Endothelial cell of umbilical vein (primary cell): ENCODE results near the gene MIEF1. TPM values are rescaled to one million over a fixed set of nuclear protein-coding genes. Genes with fewer than 3 reads are reported as not detected.

Experiments
- BruUV-seq: library from RNA; stranded (reverse); fragments of 400-500 nt; replicated peaks from 2 replicates; lab custom pipeline; 2021; lab: Mats Ljungman, UMichigan
- CTCF ChIA-PET: fragments of 300-600, 350-600 bp; sonication (Branson Sonifier 250); formaldehyde crosslinking; loops from one replicate; lab custom pipeline; 2021; ENCODE audit warnings: antibody characterized with exemption, inconsistent platforms; lab: Charles Lee
- POLR2A ChIA-PET: fragments of 300-600, 350-600 bp; sonication (Branson Sonifier 250); formaldehyde crosslinking; loops from one replicate; lab custom pipeline; 2021; ENCODE audit warnings: antibody characterized with exemption, inconsistent platforms; lab: Charles Lee
- DNase-seq: peaks from one replicate; pipeline ENCODE4 v3.0.0-alpha.2; 2011; ENCODE audit warnings: low read depth, low spot score
- FAIRE-seq: peaks from 2 replicates; lab custom pipeline; 2011; peaks lifted over from hg19 to GRCh38; lab: Jason Lieb, UNC
- H2AFZ ChIP-seq: 2 replicates; pipeline ENCODE4 v1.6.0; 2012; ENCODE audit warnings: low read depth, low read length, control low read depth, inconsistent platforms
- H3K27ac ChIP-seq: 2 replicates; pipeline ENCODE4 v1.5.1; 2011; ENCODE audit warnings: low read depth, mild to moderate bottlenecking, control low read depth, low read length, moderate library complexity; ENCODE audit not compliant: insufficient read depth
- H3K27me3 ChIP-seq, 2 experiments: 2 replicates each; pipeline versions ENCODE4 v1.6.0 to v1.6.1; 2011; ENCODE audit warnings: low read length in 2 of 2, mixed read lengths in 1 of 2; ENCODE audit not compliant: control insufficient read depth in 2 of 2, insufficient read depth in 2 of 2
- H3K36me3 ChIP-seq, 2 experiments: 2 replicates in 1 of 2; 3 replicates in 1 of 2; pipeline ENCODE4 v1.5.1; 2011; ENCODE audit warnings: low read length in 2 of 2, mild to moderate bottlenecking in 1 of 2, moderate library complexity in 1 of 2; ENCODE audit not compliant: control insufficient read depth in 2 of 2, insufficient read depth in 2 of 2; ENCODE audit errors: extremely low read depth in 1 of 2
- H3K4me1 ChIP-seq: 3 replicates; pipeline ENCODE4 v1.5.1; 2011; ENCODE audit warnings: mild to moderate bottlenecking, low read length; ENCODE audit not compliant: control insufficient read depth, insufficient read depth; ENCODE audit errors: extremely low read depth
- H3K4me2 ChIP-seq: 2 replicates; pipeline ENCODE4 v1.6.1; 2011; ENCODE audit warnings: low read length, control low read depth, mixed read lengths; ENCODE audit not compliant: insufficient read depth
- H3K4me3 ChIP-seq, 3 experiments: fragments of 200-600 bp in 1 of 3; sonication (generic), shearing (Covaris generic) in 1 of 3; replicated peaks in 1 of 3; 2 replicates each; pipeline ENCODE4 v1.5.1; 2011 to 2016; ENCODE audit warnings: control low read depth in 3 of 3, low read length in 3 of 3, mild to moderate bottlenecking in 2 of 3, inconsistent platforms in 1 of 3, low read depth in 1 of 3, moderate library complexity in 1 of 3; ENCODE audit not compliant: insufficient read depth in 1 of 3
- H3K79me2 ChIP-seq: 2 replicates; pipeline ENCODE4 v1.6.0; 2012; ENCODE audit warnings: low read length, inconsistent platforms; ENCODE audit not compliant: control insufficient read depth, insufficient read depth
- H3K9ac ChIP-seq: replicated peaks from 2 replicates; pipeline ENCODE3; 2011; ENCODE audit warnings: low read length, control low read depth; ENCODE audit not compliant: insufficient read depth; ENCODE audit errors: extremely low read depth
- H3K9me1 ChIP-seq: replicated peaks from 3 replicates; pipeline ENCODE4 v1.6.0; 2011; ENCODE audit warnings: mild to moderate bottlenecking, low read length; ENCODE audit not compliant: control insufficient read depth, insufficient read depth; ENCODE audit errors: extremely low read depth
- H3K9me3 ChIP-seq: replicated peaks from 2 replicates; pipeline ENCODE4 v1.5.1; 2012; ENCODE audit warnings: low read length, inconsistent platforms; ENCODE audit not compliant: control insufficient read depth, insufficient read depth
- H4K20me1 ChIP-seq: replicated peaks from 2 replicates; pipeline ENCODE3; 2011; ENCODE audit warnings: mild to moderate bottlenecking, low read length; ENCODE audit not compliant: control insufficient read depth, insufficient read depth; ENCODE audit errors: extremely low read depth
- EZH2 ChIP-seq: IDR thresholded peaks from 2 replicates; pipeline ENCODE4 v1.6.1; 2012; ENCODE audit warnings: borderline replicate concordance, low read depth, mild to moderate bottlenecking, moderate library complexity, low read length, inconsistent platforms; ENCODE audit not compliant: severe bottlenecking
- FOS ChIP-seq: IDR thresholded peaks from 2 replicates; pipeline ENCODE4 v1.6.1; 2011; ENCODE audit warnings: mild to moderate bottlenecking, low read length, moderate library complexity, borderline replicate concordance; ENCODE audit not compliant: insufficient read depth
- GATA2 ChIP-seq: IDR thresholded peaks from 2 replicates; pipeline ENCODE4 v1.7.0; 2011; ENCODE audit warnings: low read depth, mild to moderate bottlenecking, moderate library complexity, mixed read lengths, low read length; ENCODE audit not compliant: insufficient read length, insufficient read depth
- JUN ChIP-seq: IDR thresholded peaks from 2 replicates; pipeline ENCODE4 v1.6.1; 2011; ENCODE audit warnings: borderline replicate concordance, low read depth; ENCODE audit not compliant: insufficient read length, insufficient read depth
- MYC ChIP-seq: IDR thresholded peaks from one replicate; pipeline ENCODE4 v1.6.1; 2011; ENCODE audit warnings: mild to moderate bottlenecking, low read depth, low read length
- POLR2A ChIP-seq: IDR thresholded peaks from 2 replicates; pipeline ENCODE4 v1.6.1; 2012; ENCODE audit warnings: low read depth, mild to moderate bottlenecking, control low read depth, low read length
- POLR2AphosphoS5 ChIP-seq: IDR thresholded peaks from 2 replicates; pipeline ENCODE4 v1.6.1; 2012; ENCODE audit warnings: low read depth, mild to moderate bottlenecking, control low read depth, low read length, moderate library complexity; ENCODE audit not compliant: insufficient read depth
- dilution Hi-C: fragments of 300-500 bp; cut with MboI; formaldehyde crosslinking; loops from one replicate; pipeline ENCODE4 v1.15.0; 2019; ENCODE audit warnings: low sequenced_read_pairs; ENCODE audit not compliant: extremely low pct_ligation_motif_present
- intact Hi-C: fragments of 100-400 bp; cut with micrococcal nuclease; formaldehyde crosslinking; loops from one replicate; pipeline ENCODE4 v1.10.0; 2022
- polyA plus RNA-seq, 4 experiments: library from polyadenylated mRNA; depleted of rRNA in 3 of 4; stranded (reverse) in 3 of 4; unstranded in 1 of 4; fragments of >200 nt; gene quantifications; 2 replicates each; pipeline versions ENCODE4 v1.2.1 to v1.2.3, GENCODE V29; 2011 to 2012; ENCODE audit warnings: missing spikeins in 1 of 4
- total RNA-seq: library from RNA; stranded (reverse); gene quantifications from 2 replicates; pipeline ENCODE4 v1.2.3, GENCODE V29; 2021
- TF ChIP-seq, protein P1 (sequence below): IDR thresholded peaks from 2 replicates; pipeline ENCODE4 v1.6.1; 2011; ENCODE audit not compliant: insufficient read depth, insufficient read length
- TF ChIP-seq, protein P2 (sequence below), 2 donors: IDR thresholded peaks; 1 replicate in 1 of 2; 2 replicates in 1 of 2; pipeline ENCODE4 v1.5.1; 2011; ENCODE audit warnings: low read length in 2 of 2, mild to moderate bottlenecking in 2 of 2, moderate library complexity in 2 of 2, control low read depth in 1 of 2, inconsistent platforms in 1 of 2, low read depth in 1 of 2; ENCODE audit not compliant: insufficient read depth in 1 of 2; ENCODE audit errors: extremely low read depth in 1 of 2

The MIEF1 gene
- total and polyA plus RNA-seq, 2 donors (not counting 3 experiments of a cell fraction or from before 2014, with no cell fraction given): 14.2 to 31.1 TPM

DNA sequence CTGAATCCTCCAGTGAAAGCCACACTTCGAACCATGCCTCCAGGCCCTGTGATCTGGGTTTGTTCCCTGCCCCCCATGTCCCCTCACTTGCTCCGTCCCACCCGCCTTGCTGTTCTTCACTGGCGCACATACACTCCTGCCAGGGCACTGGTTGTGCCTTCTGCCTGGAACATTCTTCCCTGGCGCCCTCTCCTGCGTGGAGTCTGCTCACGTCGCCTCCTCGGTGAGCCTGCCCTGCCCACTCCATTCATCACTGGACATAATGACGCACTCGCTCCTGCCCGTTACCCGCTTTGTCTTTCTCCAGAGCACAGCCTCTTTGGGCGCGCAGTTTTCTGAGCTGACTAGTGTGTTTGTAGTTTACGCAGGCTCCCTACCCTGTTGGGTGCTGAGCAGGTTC lies 21.0 kb upstream of the MIEF1 start:
- no peaks in the 10 kb centered on the region for H3K36me3 ChIP-seq
- no TSS peak for BruUV-seq
- H3K4me3 ChIP-seq: no peak overlapping the region
- CTCF ChIA-PET: interaction anchor here (1.0 kb wide), 1 partner anchor 13 kb away, joined by 5 read pairs; no protein-coding TSS in a partner anchor
- no peaks in the 10 kb centered on the region for H4K20me1 ChIP-seq
- no peak overlapping the region for H2AFZ ChIP-seq
- no peaks in the 10 kb centered on the region for H3K9me1 ChIP-seq
- TF ChIP-seq POLR2AphosphoS5 (no peak), GATA2 (no peak), MYC (no peak), EZH2 (no peak), FOS (no peak), JUN (no peak), POLR2A (no peak)
- TF ChIP-seq, protein P1, sequence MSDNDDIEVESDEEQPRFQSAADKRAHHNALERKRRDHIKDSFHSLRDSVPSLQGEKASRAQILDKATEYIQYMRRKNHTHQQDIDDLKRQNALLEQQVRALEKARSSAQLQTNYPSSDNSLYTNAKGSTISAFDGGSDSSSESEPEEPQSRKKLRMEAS: no peak
- TF ChIP-seq, protein P2, sequence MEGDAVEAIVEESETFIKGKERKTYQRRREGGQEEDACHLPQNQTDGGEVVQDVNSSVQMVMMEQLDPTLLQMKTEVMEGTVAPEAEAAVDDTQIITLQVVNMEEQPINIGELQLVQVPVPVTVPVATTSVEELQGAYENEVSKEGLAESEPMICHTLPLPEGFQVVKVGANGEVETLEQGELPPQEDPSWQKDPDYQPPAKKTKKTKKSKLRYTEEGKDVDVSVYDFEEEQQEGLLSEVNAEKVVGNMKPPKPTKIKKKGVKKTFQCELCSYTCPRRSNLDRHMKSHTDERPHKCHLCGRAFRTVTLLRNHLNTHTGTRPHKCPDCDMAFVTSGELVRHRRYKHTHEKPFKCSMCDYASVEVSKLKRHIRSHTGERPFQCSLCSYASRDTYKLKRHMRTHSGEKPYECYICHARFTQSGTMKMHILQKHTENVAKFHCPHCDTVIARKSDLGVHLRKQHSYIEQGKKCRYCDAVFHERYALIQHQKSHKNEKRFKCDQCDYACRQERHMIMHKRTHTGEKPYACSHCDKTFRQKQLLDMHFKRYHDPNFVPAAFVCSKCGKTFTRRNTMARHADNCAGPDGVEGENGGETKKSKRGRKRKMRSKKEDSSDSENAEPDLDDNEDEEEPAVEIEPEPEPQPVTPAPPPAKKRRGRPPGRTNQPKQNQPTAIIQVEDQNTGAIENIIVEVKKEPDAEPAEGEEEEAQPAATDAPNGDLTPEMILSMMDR (IDR thresholded peaks at IDR 0.05; ENCODE audit: extremely low read depth in 1 of 2, insufficient read depth in 1 of 2, low read depth in 1 of 2, low read length in 2 of 2): no peak
- FAIRE-seq (no peak), DNase-seq (no peak)
- no peaks in the 10 kb centered on the region for H3K4me1 ChIP-seq
- H3K9ac ChIP-seq: no peak overlapping the region
- no peaks in the 10 kb centered on the region for H3K79me2 ChIP-seq
- no peak overlapping the region for H3K4me2 ChIP-seq
- intact Hi-C loops: no loop called here
- H3K27ac ChIP-seq: no peak overlapping the region
- POLR2A ChIA-PET: no interaction called here
- H3K9me3 ChIP-seq: no peaks in the 10 kb centered on the region
- H3K27me3 ChIP-seq: no peaks in the 10 kb centered on the region
- dilution Hi-C loops: no loop called here
